PC-3 (cell line): ENCODE data around the gene DISC1. TPM values are rescaled to one million over a fixed set of nuclear protein-coding genes. Genes with fewer than 3 reads are reported as not detected.

Experiments
- ATAC-seq: fragments of 200-7000 bp; cut with Tn5 transposase; 2 replicates; pipeline ENCODE4 v1.9.1; 2020; ENCODE audit warnings: mild to moderate bottlenecking, moderate library complexity
- BruUV-seq: library from RNA; stranded (reverse); fragments of 400-500 nt; replicated peaks from 2 replicates; lab custom pipeline; 2021; lab: Mats Ljungman, UMichigan
- CTCF ChIA-PET: fragments of 300-600 bp; sonication (Branson Sonifier 250); formaldehyde crosslinking; loops from one replicate; lab custom pipeline; 2022; ENCODE audit warnings: antibody characterized with exemption; lab: Charles Lee
- POLR2A ChIA-PET: fragments of 300-600 bp; sonication (Branson Sonifier 250); formaldehyde crosslinking; loops from one replicate; lab custom pipeline; 2022; ENCODE audit warnings: antibody characterized with exemption; ENCODE audit not compliant: unreplicated experiment; lab: Charles Lee
- DNase-seq: peaks from one replicate; pipeline ENCODE4 v3.0.0-alpha.2; 2015
- H2AFZ ChIP-seq: fragments of 300-600 bp; sonication (generic); 2 replicates; pipeline ENCODE4 v1.6.0; 2016; ENCODE audit warnings: antibody characterized with exemption, low read length
- H3F3A ChIP-seq: fragments of 300-600 bp; sonication (generic); one replicate; pipeline ENCODE4 v1.6.0; 2017; ENCODE audit warnings: antibody characterized with exemption, low read length, control low read depth, mild to moderate bottlenecking; ENCODE audit not compliant: unreplicated experiment
- H3K27ac ChIP-seq: fragments of 300-600 bp; sonication (generic); 2 replicates; pipeline ENCODE4 v1.5.1; 2016; ENCODE audit warnings: mild to moderate bottlenecking, low read length
- H3K27me3 ChIP-seq: fragments of 300-600 bp; sonication (generic); 2 replicates; pipeline ENCODE4 v1.6.1; 2016; ENCODE audit warnings: low read length, mixed read lengths
- H3K36me3 ChIP-seq: fragments of 300-600 bp; sonication (generic); 2 replicates; pipeline ENCODE4 v1.6.1; 2016; ENCODE audit warnings: low read depth, mixed run types, low read length, mixed read lengths
- H3K4me1 ChIP-seq: fragments of 300-600 bp; sonication (generic); 2 replicates; pipeline ENCODE4 v1.5.1; 2016; ENCODE audit warnings: low read length; ENCODE audit not compliant: insufficient read depth
- H3K4me2 ChIP-seq: fragments of 300-600 bp; sonication (generic); 2 replicates; pipeline ENCODE4 v1.6.0; 2016; ENCODE audit warnings: low read length
- H3K4me3 ChIP-seq: fragments of 300-600 bp; sonication (generic); 2 replicates; pipeline ENCODE4 v1.5.1; 2016; ENCODE audit warnings: mild to moderate bottlenecking, low read length, mixed read lengths
- H3K79me2 ChIP-seq: fragments of 300-600 bp; sonication (generic); 2 replicates; pipeline ENCODE4 v1.6.1; 2017; ENCODE audit warnings: low read length, mixed read lengths
- H3K9ac ChIP-seq: fragments of 300-600 bp; sonication (generic); 2 replicates; pipeline ENCODE4 v1.6.0; 2016; ENCODE audit warnings: mild to moderate bottlenecking, low read length
- H3K9me2 ChIP-seq: fragments of 300-600 bp; sonication (generic); replicated peaks from 2 replicates; pipeline ENCODE4 v1.6.1; 2016; ENCODE audit warnings: mixed run types, low read length, mixed read lengths
- H3K9me3 ChIP-seq: fragments of 300-600 bp; sonication (generic); 2 replicates; pipeline ENCODE4 v1.6.1; 2016; ENCODE audit warnings: low read length, mixed read lengths
- H4K20me1 ChIP-seq: fragments of 300-600 bp; sonication (generic); 2 replicates; pipeline ENCODE4 v1.6.1; 2016; ENCODE audit warnings: low read length, mixed read lengths
- EZH2 ChIP-seq: fragments of 300-600 bp; sonication (generic); IDR thresholded peaks from one replicate; pipeline ENCODE4 v1.6.1; 2017; ENCODE audit warnings: antibody characterized with exemption, mild to moderate bottlenecking, low read length; ENCODE audit not compliant: unreplicated experiment
- EZH2phosphoT487 ChIP-seq: fragments of 300-600 bp; sonication (generic); IDR thresholded peaks from 2 replicates; pipeline ENCODE4 v1.6.1; 2018; ENCODE audit warnings: mild to moderate bottlenecking, antibody characterized with exemption, low read length, borderline replicate concordance
- intact Hi-C: fragments of 100-400 bp; cut with micrococcal nuclease; formaldehyde crosslinking; loops from 2 replicates; pipeline ENCODE4 v1.9.0; 2023
- total RNA-seq: library from RNA; depleted of rRNA; stranded (reverse); fragments of >200 nt; gene quantifications from 2 replicates; pipeline ENCODE4 v1.2.3, GENCODE V29; 2014
- TF ChIP-seq, protein P1 (sequence below): fragments of 300-600 bp; sonication (generic); conservative IDR thresholded peaks from 2 replicates; pipeline ENCODE4 v1.5.1; 2017; ENCODE audit warnings: antibody characterized with exemption, low read depth, mild to moderate bottlenecking, low read length

The DISC1 gene
- total RNA-seq, 1 experiment from 2014 or later: 3.4 TPM

DNA sequence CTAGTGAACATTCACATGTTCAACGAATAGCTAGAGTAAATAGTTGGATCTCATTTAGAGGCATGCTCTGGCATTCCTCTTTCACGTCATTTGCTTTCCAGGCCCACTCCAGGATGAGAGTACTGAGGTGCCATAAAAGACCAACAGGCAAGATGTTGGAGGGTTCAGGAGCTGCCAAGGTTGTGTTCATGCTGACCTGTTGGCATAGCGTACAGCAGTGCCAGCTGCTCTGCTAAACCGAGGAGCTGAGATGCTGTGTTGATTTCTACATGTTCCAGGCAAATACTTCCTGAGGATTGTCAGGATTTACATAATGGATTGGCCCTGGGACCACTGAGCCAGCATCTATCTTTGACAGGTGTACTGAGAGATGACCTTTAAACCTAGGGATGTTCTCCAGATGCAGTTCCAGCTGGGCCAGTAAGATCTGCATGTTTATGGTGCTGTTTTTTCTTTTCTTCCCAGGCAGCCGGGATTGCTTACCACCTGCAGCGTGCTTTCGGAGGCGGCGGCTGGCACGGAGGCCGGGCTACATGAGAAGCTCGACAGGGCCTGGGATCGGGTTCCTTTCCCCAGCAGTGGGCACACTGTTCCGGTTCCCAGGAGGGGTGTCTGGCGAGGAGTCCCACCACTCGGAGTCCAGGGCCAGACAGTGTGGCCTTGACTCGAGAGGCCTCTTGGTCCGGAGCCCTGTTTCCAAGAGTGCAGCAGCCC, 66.9 kb downstream of the DISC1 start:
- intact Hi-C loops: no loop called here
- DNase-seq: no peak
- no peak overlapping the region for H3K9ac ChIP-seq
- ChIA-PET POLR2A (no interaction called here), CTCF (no interaction called here)
- no peak for ATAC-seq
- BruUV-seq: no TSS peak
- no peaks in the 10 kb centered on the region for H3K79me2 ChIP-seq
- H3K36me3 ChIP-seq: no peaks in the 10 kb centered on the region
- no peaks in the 10 kb centered on the region for H3K27me3 ChIP-seq
- no peak overlapping the region for H2AFZ ChIP-seq
- no peaks in the 10 kb centered on the region for H3F3A ChIP-seq
- no peaks in the 10 kb centered on the region for H3K4me1 ChIP-seq
- no peak overlapping the region for H3K27ac ChIP-seq
- H4K20me1 ChIP-seq: no peaks in the 10 kb centered on the region
- H3K9me3 ChIP-seq: no peaks in the 10 kb centered on the region
- TF ChIP-seq, protein P1, sequence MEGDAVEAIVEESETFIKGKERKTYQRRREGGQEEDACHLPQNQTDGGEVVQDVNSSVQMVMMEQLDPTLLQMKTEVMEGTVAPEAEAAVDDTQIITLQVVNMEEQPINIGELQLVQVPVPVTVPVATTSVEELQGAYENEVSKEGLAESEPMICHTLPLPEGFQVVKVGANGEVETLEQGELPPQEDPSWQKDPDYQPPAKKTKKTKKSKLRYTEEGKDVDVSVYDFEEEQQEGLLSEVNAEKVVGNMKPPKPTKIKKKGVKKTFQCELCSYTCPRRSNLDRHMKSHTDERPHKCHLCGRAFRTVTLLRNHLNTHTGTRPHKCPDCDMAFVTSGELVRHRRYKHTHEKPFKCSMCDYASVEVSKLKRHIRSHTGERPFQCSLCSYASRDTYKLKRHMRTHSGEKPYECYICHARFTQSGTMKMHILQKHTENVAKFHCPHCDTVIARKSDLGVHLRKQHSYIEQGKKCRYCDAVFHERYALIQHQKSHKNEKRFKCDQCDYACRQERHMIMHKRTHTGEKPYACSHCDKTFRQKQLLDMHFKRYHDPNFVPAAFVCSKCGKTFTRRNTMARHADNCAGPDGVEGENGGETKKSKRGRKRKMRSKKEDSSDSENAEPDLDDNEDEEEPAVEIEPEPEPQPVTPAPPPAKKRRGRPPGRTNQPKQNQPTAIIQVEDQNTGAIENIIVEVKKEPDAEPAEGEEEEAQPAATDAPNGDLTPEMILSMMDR: no peak
- TF ChIP-seq EZH2: no peak
- no peak for TF ChIP-seq EZH2phosphoT487
- no peaks in the 10 kb centered on the region for H3K9me2 ChIP-seq
- H3K4me2 ChIP-seq: no peak overlapping the region
- no peak overlapping the region for H3K4me3 ChIP-seq

DNA sequence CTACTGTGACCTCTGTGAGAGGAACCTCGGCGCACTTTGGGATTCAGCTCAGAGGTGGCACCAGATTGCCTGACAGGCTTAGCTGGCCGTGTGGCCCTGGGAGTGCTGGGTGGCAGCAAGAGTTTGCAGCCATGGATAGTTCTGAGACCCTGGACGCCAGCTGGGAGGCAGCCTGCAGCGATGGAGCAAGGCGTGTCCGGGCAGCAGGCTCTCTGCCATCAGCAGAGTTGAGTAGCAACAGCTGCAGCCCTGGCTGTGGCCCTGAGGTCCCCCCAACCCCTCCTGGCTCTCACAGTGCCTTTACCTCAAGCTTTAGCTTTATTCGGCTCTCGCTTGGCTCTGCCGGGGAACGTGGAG, 67.5 kb downstream of the DISC1 start:
- no peak overlapping the region for H3K4me2 ChIP-seq
- no peaks in the 10 kb centered on the region for H3K36me3 ChIP-seq
- H3K27ac ChIP-seq: no peak overlapping the region
- no peaks in the 10 kb centered on the region for H3F3A ChIP-seq
- ChIA-PET POLR2A (no interaction called here), CTCF (no interaction called here)
- no peaks in the 10 kb centered on the region for H4K20me1 ChIP-seq
- H3K9me3 ChIP-seq: no peaks in the 10 kb centered on the region
- no peak overlapping the region for H2AFZ ChIP-seq
- H3K27me3 ChIP-seq: no peaks in the 10 kb centered on the region
- no peak overlapping the region for H3K4me3 ChIP-seq
- no TSS peak for BruUV-seq
- H3K9ac ChIP-seq: no peak overlapping the region
- no peaks in the 10 kb centered on the region for H3K9me2 ChIP-seq
- DNase-seq: no peak
- ATAC-seq: no peak
- no peaks in the 10 kb centered on the region for H3K4me1 ChIP-seq
- H3K79me2 ChIP-seq: no peaks in the 10 kb centered on the region
- TF ChIP-seq, protein P1: no peak
- TF ChIP-seq EZH2 (no peak), EZH2phosphoT487 (no peak)
- intact Hi-C loops: no loop called here

DNA sequence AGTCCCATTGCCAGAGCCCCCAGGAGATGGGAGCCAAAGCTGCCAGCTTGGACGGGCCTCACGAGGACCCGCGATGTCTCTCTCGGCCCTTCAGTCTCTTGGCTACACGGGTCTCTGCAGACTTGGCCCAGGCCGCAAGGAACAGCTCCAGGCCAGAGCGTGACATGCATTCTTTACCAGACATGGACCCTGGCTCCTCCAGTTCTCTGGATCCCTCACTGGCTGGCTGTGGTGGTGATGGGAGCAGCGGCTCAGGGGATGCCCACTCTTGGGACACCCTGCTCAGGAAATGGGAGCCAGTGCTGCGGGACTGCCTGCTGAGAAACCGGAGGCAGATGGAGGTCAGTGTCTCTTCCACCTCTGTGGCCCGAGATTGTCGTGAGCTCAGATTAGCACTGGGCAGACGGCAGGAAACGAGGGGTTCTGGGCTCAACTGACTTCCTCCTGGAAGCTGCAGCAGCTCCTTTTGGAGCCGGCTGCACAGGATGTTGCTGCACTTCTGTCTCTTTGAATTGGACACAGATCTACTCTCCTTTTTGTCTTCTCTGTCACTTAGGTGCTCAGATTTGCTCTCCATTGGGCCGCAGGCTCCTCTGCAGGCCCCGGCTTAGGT, 68.0 kb downstream of the DISC1 start:
- TF ChIP-seq, protein P1: no peak
- TF ChIP-seq EZH2phosphoT487 (no peak), EZH2 (no peak)
- BruUV-seq: no TSS peak
- H3K27ac ChIP-seq: no peak overlapping the region
- no peaks in the 10 kb centered on the region for H3K9me3 ChIP-seq
- ATAC-seq (no peak), DNase-seq (no peak)
- no peaks in the 10 kb centered on the region for H3K27me3 ChIP-seq
- H3K79me2 ChIP-seq: no peaks in the 10 kb centered on the region
- ChIA-PET CTCF (no interaction called here), POLR2A (no interaction called here)
- H4K20me1 ChIP-seq: no peaks in the 10 kb centered on the region
- H2AFZ ChIP-seq: no peak overlapping the region
- H3K4me2 ChIP-seq: no peak overlapping the region
- H3K4me3 ChIP-seq: no peak overlapping the region
- H3K4me1 ChIP-seq: no peaks in the 10 kb centered on the region
- H3F3A ChIP-seq: no peaks in the 10 kb centered on the region
- H3K9me2 ChIP-seq: no peaks in the 10 kb centered on the region
- intact Hi-C loops: no loop called here
- no peaks in the 10 kb centered on the region for H3K36me3 ChIP-seq
- H3K9ac ChIP-seq: no peak overlapping the region
